ENCODE measurements around the gene EPB41.
"Not testable (repeated sequence)": the region's sequence is repeated elsewhere in the genome, so short reads cannot be mapped to it uniquely, and the experiment has no call there.

Gene EPB41

DNA sequence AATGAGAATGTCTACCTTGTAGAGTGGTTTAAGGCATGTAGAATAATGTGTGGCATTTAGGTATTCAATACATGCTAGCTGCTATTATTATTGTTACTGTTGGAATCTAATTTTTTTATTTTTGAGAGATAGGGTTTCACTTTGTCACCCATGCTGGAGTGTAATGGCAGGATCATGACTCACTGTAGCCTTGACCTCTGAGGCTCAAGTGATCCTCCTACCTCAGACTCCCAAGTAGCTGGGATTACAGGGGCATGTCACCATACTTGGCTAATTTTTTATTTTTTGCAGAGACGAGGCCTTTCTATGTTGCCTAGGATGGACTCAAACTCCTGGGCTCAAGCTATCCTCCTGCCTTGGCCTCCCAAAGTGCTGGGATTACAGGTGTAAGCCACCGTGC, 61.9 kb downstream of the EPB41 start:
- DNase-seq (ENCODE audit: low read depth in 2 of 2), result no peak

DNA sequence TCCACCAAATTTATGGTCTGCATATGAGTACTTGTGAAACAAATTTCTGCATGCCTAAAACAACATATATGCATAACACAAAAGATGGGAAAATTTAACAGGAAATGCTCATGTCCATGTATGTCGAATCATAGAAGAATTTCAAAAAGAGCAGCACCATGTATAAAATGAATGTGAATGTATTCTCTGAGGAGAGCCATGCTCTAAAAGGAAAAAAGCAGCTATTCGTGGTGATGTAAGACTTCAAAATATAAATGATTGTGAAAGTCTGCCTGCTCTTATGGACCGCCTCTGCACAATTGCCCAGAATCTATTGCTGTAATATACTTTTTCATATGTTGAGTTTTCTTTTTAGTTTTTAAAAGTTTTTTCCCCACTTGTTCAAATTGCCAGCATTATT, 66.8 kb downstream of the EPB41 start:
- DNase-seq (ENCODE audit: low read depth in 2 of 2), result no peak

DNA sequence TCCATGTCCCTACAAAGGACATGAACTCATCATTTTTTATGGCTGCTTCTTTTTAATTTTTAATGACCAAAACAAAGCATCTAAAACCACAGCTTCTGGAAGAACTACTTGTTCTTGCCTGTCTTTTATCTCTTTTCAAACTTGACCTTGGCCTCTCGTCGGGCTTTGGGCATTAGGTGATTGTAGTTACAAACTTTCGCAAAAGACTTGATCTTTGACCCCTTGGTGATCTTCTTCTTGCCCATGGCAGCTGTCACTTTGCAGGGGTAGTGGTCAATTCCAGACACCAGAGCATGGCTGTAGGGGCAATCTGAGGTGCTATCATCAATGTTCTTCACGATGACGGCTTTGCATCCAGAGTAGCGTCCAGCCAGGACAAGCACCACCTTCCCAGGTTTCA, 67.8 kb downstream of the EPB41 start:
- no peak for DNase-seq (ENCODE audit: low read depth in 2 of 2)

DNA sequence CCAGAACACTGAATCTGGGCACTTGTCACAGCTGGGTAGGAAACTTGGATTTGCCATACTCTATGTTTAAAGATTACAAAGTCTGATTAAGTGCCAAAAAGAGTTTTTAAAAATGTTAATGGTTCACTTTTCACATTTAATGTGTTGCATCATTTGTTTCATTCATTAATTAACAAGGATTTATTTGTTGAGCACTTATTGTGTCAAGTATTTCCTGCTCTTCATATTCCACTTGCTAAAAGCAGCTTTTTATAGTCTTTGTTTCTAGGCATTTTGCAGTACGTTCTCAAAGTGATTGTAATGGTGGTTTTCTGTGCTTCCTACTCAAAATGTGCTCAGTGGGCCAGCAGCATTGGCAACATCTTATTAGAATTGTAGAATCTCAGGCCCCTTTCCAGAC, 68.7 kb downstream of the EPB41 start:
- no peak for DNase-seq (ENCODE audit: low read depth in 2 of 2)

DNA sequence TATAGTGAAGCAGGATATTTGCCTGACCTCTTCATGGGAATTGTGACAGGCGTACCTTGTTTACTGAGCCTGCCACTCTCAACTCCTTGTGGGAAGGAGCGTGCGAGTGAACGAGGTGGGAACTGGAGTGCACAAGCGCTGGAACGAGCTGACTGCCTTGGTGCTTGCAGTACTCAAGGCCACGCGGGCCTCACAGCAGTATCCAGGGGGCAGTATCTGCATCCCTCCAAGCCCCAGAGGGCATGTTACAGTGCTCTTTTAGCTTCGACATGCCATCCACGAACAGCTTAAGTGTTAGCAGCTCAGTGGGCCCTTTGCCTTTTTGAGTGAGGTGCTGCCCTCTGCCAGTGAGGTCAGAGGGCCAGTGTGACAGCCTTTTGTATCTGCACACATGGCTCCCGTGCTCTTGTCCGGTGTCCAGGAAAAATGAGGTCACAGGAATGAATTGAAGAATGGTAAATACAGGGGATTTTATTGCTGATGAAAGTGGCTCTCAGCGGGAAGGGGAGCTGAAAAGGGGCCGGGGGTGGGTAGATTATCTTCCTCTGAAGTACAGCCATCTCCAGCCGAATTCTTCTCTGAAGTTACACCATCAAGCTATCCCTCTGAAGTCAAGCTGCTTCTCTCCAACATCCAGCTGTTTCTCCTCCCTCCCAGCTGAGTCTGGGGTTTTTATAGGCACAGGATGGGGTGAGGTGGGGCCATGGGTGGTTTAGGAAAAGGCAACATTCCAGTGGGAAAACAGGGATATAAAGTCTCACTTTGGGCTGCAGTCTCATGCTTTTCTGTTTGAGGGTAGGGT, 69.3 kb downstream of the EPB41 start:
- DNase-seq (ENCODE audit: low read depth in 2 of 2), result no peak

DNA sequence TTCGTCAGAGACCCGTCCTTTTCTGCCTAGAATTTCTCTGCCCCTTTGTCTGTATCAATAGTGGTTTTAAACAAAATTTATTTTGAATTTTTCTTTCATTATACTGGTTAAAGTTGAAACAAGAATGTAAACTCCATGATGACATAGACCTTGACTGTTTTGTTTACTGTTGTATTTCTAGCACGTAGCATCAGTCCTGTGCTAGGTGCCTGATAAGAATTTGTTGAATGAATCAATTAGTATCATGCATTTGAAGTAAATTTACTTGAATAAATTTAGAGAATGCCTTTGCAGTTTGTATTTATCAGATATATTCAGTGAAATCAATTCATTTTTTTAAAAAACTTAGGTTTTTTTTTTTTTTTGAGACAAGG, 69.9 kb downstream of the EPB41 start:
- DNase-seq (ENCODE audit: low read depth in 2 of 2), result no peak

DNA sequence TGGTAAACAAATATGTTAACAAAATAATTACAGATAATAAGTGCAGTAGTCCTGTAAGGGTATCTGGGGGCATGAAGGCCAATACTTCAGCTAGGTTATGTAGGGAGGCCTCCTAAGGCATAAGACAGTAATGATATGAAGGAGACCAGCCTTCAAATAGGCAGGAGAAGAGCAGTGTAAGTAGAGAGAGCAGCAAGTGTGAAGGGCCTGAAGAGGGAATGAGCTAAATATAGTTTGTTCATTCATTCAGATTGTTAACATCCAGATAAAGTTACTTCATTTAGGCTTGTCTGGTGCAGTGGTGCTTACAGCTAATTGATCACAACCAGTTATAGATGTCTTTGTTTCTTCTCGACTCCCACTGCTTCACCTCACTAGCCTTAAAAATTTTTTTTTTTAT, 71.1 kb downstream of the EPB41 start:
- DNase-seq (ENCODE audit: low read depth in 2 of 2), result no peak

DNA sequence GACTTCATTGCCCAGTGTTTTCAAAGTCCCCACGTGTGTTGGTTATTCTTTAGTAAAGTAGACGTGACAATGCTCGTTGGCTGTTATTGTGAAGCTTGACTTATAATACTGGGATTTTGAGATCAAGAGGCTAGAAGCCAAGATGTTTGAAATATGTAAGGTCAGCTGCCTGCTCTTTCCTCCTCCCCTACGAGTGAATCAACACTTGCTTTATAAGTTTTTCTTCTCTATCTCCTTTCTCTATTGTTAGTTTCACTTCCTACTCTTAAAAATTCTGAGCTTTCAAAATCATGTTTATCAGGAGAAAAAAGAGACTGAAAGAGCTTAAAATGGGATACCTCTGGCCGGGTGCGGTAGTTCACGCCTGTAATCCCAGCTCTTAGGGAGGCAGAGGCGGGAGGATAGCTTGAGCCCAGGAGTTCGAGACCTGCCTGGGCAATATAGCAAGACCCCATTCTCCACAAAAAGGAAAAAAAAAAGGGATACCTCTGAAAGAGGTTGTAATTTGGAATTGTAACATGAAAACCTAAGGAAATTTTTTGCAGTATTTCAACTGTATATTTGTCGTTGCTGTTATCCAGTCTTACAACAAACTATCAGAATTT, 72.0 kb downstream of the EPB41 start:
- no peak for DNase-seq (ENCODE audit: low read depth in 2 of 2)

DNA sequence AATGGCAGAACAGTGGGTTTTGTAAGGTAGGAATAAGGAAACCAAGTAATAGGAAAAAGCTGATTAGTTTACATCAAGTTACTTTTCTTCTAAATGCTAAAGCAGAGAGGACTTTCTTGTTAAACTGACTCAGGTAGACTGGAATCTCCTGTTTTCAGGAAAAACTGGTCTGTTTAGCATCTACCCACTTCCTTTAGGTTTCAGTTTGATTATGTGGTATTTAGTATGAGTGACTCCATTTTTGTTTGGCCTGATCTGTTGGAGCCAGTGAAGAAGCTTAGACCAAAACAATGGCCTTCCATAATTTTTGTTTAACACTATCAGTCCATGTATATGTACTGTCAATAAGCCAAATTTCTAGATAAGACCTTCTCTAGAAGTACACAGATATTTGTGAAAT, 88.4 kb downstream of the EPB41 start:
- no peak for DNase-seq (ENCODE audit: low read depth in 2 of 2)

DNA sequence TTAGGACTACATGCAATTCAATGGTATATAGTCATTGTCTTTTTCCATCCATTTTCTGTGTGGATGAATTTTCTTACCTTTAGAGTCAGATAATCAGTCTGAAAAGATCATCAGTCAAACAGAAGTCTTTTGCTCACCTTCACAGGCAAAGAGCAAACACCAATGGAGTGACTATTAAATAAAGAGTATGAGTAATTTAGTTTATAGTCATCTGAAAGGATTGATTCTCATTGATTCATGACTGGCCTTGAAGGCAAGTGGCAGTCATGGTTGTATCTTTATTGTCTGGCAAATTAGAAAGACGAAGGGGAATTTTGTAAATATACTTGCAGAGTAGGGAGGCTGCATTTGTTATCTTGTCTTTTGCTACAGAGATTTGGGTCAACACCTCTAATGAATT, 89.9 kb downstream of the EPB41 start:
- no peak for DNase-seq (ENCODE audit: low read depth in 2 of 2)

DNA sequence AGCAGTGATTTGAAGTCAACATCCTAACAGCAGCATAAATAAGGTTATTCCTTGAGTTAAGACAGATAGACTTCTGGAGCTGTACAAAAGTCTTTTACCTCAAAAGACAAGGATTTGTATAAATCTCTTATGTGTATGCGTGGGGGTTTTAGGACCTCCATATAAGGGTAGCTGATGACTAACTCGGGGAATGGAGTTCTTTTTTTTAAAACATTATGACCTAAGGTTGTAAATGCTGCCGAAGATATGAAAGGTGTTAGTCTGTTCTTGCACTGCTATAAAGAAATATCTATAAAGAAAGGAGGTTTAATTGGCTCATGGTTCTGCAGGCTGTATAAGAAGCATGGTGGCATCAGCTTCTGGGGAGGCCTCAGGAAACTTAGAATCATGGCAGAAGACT, 90.4 kb downstream of the EPB41 start:
- no peak for DNase-seq (ENCODE audit: low read depth in 2 of 2)

DNA sequence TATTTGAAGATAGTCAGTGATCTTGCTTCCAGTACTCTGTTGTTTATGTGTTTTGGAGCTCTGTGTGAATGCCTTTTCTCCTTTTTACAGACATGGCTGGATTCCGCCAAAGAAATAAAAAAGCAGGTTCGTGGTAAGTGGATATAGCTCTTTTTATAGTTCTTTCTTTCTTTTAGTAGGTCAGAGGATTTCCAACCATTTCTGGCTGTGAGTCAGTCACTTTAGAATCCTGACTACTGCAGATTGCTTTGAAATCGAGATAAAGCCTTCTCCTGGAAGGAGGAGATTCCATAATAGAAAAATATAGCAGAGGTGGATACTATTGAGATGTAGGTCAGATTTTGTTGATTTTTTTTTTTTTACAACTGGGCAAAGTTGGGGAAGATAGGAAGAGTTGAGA, 97.4 kb downstream of the EPB41 start:
- no peak for DNase-seq (ENCODE audit: low read depth in 2 of 2)

DNA sequence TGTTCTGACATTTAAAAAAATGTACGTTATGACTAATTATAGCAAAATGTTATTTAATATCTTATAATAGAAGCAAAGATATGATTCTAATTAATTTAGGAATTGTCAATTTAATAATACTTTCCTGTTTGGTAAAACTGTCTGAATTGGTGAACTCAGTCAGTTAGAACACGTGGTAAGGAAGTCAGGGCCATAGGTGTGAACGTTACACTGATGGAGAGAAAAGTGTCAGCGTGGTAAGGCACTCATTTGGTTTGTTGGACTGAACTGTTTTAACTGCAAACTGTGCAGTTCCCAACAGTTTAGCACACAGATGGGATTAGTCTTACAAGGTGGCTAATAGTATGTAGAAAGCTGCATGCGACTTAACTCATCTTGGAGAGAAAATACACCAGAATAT, 102.9 kb downstream of the EPB41 start:
- no peak for DNase-seq (ENCODE audit: low read depth in 2 of 2)

DNA sequence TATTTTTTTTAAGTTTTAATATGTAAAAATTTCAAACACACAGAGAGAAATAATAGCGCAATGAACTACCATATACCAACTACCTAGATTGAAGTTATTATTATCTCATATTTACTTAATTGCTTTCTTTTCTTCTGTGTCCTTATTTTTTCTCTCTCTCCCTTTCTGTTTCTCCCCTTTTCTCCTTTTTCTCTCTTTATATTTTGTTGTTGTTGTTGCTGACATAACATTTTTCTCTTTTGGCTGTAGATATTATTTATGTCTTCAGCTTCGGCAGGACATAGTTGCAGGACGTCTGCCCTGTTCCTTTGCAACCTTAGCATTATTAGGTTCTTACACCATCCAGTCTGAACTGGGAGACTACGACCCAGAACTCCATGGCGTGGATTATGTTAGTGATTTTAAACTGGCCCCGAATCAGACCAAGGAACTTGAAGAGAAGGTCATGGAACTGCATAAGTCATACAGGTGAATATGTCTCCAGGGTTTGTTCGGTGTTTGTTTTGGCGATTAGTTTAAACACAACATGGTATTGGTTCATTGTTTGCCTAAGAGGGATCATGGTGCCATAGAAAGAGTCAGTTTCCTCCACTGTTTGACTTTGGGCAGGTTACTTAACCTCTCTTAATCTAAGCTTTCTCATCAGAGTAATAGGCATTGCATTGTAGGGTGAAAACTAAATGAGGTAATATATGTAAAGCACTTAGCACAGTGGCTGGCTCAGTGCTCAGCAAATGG, 103.8 kb downstream of the EPB41 start:
- no peak for DNase-seq (ENCODE audit: low read depth in 2 of 2)

DNA sequence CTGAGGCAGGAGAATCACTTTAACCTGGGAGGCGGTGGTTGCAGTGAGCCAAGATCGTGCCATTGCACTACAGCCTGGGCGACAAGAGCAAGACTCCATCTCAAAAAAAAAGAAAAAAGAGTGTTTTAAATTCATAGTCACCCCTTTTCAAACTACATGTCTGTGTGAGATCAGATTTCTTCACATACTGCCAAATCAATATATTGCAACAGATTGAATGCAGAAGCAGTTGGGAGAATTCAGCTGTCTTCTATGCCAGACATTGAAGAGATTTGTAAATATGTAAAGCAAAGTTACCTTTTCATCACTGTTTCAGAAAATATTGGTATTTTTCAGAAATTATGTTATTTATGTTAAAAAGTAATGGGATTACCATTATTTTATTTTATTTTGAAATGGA, 108.3 kb downstream of the EPB41 start:
- DNase-seq (ENCODE audit: low read depth in 2 of 2), result no peak

DNA sequence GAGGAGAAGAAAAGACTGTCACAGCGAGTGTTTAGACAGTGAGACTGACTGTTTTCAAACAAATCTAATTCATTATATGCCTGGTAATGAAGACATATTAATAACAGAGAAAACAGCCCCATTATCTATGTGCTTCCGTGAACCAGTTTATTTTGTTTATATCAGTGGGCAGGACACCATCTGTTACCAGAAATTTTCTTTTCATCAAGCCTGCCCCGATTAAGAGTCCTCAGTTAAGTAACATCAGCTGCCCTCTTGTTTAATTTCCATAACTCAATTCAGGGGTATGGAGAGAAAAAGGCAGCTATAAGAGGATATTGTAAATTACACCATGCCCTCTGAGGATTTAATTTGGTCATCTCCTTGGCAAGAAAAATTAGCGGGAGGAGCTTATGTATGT, 115.3 kb downstream of the EPB41 start:
- DNase-seq (ENCODE audit: low read depth in 2 of 2), result no peak

DNA sequence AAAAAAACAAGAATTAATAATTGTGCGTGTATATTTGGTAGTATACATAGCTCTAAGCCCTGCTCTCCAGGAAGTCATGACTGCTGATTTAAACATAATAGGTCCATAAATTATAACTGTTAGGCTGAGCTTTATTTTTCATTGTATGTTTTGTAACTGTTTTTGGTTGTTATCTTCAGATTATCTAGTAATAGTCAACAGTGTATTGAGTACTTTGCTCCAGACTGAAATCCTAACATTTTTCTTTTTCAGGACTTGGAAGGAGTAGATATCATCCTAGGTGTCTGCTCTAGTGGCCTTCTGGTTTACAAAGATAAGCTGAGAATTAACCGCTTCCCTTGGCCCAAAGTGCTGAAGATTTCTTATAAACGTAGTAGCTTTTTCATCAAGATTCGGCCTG, 118.5 kb downstream of the EPB41 start:
- DNase-seq (ENCODE audit: low read depth in 2 of 2), result no peak

DNA sequence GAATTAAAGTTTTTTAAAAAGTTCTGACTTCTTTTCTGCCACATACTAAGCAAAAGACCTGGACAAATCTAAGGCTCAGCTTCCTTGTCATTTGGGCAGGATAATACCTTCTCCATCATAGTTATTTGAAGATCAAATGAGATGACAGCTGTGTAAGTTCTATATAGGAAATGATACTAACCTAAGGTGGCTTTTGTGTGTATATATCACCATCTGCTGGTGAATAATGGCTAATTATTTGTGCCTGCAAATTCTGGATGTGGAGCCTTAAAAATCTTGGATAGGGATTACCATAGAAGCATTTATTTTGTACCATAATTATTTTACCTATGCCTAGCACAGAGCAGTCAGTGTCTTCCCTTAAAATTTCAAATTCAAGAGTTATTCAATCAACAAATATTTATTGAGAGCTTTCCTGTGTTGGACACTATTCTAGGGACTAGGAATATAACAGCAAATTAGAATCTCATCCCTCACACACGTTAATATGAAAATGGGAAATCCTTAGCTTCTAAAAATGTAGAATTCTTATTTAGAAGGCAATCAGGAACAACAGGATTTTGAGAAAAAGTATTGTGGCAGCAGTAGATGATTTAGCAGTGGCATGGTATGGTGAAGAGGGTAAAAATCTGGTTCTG, 119.6 kb downstream of the EPB41 start:
- DNase-seq (ENCODE audit: low read depth in 2 of 2), result no peak

DNA sequence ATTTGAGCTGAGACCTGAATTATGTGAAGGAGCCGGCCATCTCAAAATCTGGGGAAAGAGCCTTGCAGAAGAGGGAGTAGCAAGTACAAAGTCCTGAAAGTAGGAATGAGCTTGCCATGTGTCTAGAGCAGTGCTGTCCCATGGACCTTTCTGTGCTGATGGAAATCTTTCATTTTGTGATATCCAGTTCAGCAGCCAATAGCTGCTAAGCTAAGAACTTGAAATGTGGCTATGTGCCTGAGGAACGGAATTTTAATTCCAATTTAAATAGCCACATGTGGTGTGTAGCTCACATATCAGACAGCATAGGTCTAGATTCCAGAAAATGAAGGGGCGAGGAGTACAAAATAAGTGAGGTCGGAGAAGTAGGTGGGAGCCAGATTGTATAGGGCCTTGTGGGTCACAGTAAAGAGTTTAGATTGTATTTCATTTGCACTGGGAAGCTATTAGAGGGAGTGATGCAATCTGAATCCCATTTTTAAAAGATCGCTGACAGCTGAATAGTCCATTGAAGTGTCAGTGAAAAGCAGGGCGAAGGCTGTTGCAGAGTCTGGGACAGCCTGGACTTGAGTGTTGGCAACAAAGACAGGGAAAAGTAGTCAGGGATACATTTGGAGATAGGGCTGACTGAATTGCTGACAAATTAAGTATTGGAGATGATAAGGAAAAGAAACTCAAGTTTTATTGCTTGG, 129.1 kb downstream of the EPB41 start:
- DNase-seq (ENCODE audit: low read depth in 2 of 2), result no peak

DNA sequence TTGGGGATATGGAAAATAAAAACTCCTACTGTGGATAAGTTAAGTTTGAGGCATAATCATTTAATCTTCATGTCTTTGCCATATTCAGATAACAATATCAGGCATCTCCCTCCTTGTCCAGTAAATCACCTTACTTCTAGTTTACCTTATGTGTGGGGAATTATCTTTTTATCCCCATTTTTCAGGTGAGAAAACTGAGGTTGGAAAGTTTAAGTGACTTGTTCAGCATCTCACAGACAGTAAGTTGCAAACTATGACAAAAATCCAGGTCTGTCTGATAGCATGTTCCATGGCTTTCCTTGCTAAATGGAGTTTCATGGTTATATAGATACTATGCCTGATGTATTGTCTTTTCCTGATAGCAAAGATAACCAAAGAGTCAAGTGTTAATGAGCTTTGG, 129.6 kb downstream of the EPB41 start:
- no peak for DNase-seq (ENCODE audit: low read depth in 2 of 2)

DNA sequence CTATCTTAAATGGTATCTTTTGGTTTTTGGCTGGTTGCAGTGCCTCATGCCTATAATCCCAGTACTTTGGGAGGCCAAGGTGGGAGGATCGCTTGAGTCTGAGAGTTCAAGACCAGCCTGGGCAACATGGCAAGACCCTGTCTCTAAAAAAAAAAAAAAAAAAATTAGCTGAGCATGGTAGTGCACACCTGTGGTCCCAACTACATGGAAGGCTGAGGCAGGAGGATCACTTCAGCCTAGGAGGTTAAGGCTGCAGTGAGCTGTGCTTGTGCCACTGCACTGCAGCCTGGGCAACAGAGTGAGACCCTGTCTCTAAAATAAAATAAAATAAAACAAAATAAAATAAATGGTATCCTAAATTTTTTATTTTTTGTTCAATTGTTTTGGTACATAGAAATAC, 131.3 kb downstream of the EPB41 start:
- not testable (repeated sequence) for DNase-seq (ENCODE audit: low read depth in 2 of 2)

DNA sequence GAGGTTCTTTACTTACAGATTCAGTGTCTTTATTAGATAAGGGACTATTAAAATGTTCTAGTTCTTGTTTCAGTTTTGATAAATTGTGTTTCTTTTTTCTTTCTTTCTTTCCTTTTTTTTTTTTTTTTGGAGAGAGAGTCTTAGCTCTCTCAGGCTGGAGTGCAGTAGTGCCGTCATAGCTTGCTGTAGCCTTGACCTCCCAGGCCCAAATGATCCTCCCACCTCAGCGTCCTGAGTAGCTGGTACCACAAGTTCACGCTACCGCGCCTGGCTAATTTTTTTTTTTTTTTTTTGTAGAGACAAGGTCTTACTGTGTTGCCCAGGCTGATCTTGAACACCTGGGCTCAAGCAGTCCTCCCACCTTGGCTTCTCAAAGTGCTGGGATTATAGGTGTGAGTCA, 132.8 kb downstream of the EPB41 start:
- DNase-seq (ENCODE audit: low read depth in 2 of 2), result no peak

All from stimulated activated CD4-positive, alpha-beta T cell treated with anti-CD3 and anti-CD28 coated beads, Interleukin-15, amount 100 ng/mL, for 48 hours (primary cell).